ENCODE measurements around the gene CUX1.
A peak's percentile ranks its signal among the peaks of the same experiment; 100 is the strongest.
"Not testable (repeated sequence)": the region's sequence is repeated elsewhere in the genome, so short reads cannot be mapped to it uniquely, and the experiment has no call there.

The CUX1 gene

GRCh38 chr7:102024769-102025391 lies 207.5 kb downstream of the CUX1 start:
- TF ChIP-seq CTCF (conservative IDR thresholded peaks at IDR 0.05; ENCODE audit: low read depth, low read length) = no peak
- H3K4me3 ChIP-seq (ENCODE audit: low read depth, low read length) = no peak overlapping the region
- DNase-seq (ENCODE audit: low read depth) = peak; percentile 39

- not testable (repeated sequence) for DNase-seq (ENCODE audit: low read depth); H3K4me3 ChIP-seq (ENCODE audit: low read depth, low read length)
Measured at GRCh38 chr7:102025777-102026176, 208.4 kb downstream of the CUX1 start.

GRCh38 chr7:102028206-102028826 lies 210.9 kb downstream of the CUX1 start:
- H3K4me3 ChIP-seq (ENCODE audit: low read depth, low read length) = no peak overlapping the region
- no peak for TF ChIP-seq CTCF (conservative IDR thresholded peaks at IDR 0.05; ENCODE audit: low read depth, low read length)
- DNase-seq (ENCODE audit: low read depth) = no peak

- DNase-seq (ENCODE audit: low read depth) = no peak
- no peak for TF ChIP-seq CTCF (conservative IDR thresholded peaks at IDR 0.05; ENCODE audit: low read depth, low read length)
- no peak overlapping the region for H3K4me3 ChIP-seq (ENCODE audit: low read depth, low read length)
Measured at GRCh38 chr7:102029616-102030015, 212.2 kb downstream of the CUX1 start.

- no peak overlapping the region for H3K4me3 ChIP-seq (ENCODE audit: low read depth, low read length)
- no peak for TF ChIP-seq CTCF (conservative IDR thresholded peaks at IDR 0.05; ENCODE audit: low read depth, low read length)
- no peak for DNase-seq (ENCODE audit: low read depth)
Measured at GRCh38 chr7:102030696-102031095, 213.3 kb downstream of the CUX1 start.

GRCh38 chr7:102036958-102037357 lies 219.5 kb downstream of the CUX1 start:
- no peak for DNase-seq (ENCODE audit: low read depth)
- no peak for TF ChIP-seq CTCF (conservative IDR thresholded peaks at IDR 0.05; ENCODE audit: low read depth, low read length)
- no peak overlapping the region for H3K4me3 ChIP-seq (ENCODE audit: low read depth, low read length)

GRCh38 chr7:102039706-102040105 lies 222.3 kb downstream of the CUX1 start:
- DNase-seq (ENCODE audit: low read depth) = no peak
- TF ChIP-seq CTCF (conservative IDR thresholded peaks at IDR 0.05; ENCODE audit: low read depth, low read length) = no peak
- no peak overlapping the region for H3K4me3 ChIP-seq (ENCODE audit: low read depth, low read length)
